GM23338 (cell line): Measurements from ENCODE around the gene FRS2. TPM values are rescaled to one million over a fixed set of nuclear protein-coding genes. Genes with fewer than 3 reads are reported as not detected.

Source experiments
- ATAC-seq: fragments of 200-7000 bp; cut with Tn5 transposase; 3 replicates; pipeline ENCODE4 v1.9.1; 2020
- DNase-seq: peaks from one replicate; pipeline ENCODE4 v3.0.0-alpha.2; 2015; ENCODE audit warnings: low spot score
- H2AFZ ChIP-seq: fragments of 200-600 bp; sonication (generic); 2 replicates; pipeline ENCODE4 v1.8.0; 2016; ENCODE audit warnings: antibody characterized with exemption, mild to moderate bottlenecking, moderate library complexity
- H3F3A ChIP-seq: fragments of 200-600 bp; sonication (generic); replicated peaks from 2 replicates; pipeline ENCODE4 v1.8.0; 2017; ENCODE audit warnings: antibody characterized with exemption, mixed run types, low read depth
- H3K27ac ChIP-seq: fragments of 200-600 bp; sonication (generic); 2 replicates; pipeline ENCODE4 v1.6.1; 2016; ENCODE audit warnings: low read depth
- H3K27me3 ChIP-seq: fragments of 200-600 bp; sonication (generic); 2 replicates; pipeline ENCODE4 v1.8.0; 2016; ENCODE audit warnings: mild to moderate bottlenecking, mixed run types, moderate library complexity; ENCODE audit not compliant: insufficient read depth
- H3K36me3 ChIP-seq: fragments of 200-600 bp; sonication (generic); 2 replicates; pipeline ENCODE4 v1.8.0; 2016; ENCODE audit warnings: mild to moderate bottlenecking; ENCODE audit not compliant: insufficient read depth
- H3K4me1 ChIP-seq: fragments of 200-600 bp; sonication (generic); 2 replicates; pipeline ENCODE4 v1.8.0; 2016; ENCODE audit warnings: mild to moderate bottlenecking, moderate library complexity; ENCODE audit not compliant: insufficient read depth
- H3K4me2 ChIP-seq: fragments of 200-600 bp; sonication (generic); 2 replicates; pipeline ENCODE4 v1.7.1; 2017; ENCODE audit warnings: mixed run types
- H3K4me3 ChIP-seq: fragments of 200-600 bp; sonication (generic); 2 replicates; pipeline ENCODE4 v1.6.1; 2016; ENCODE audit warnings: mixed run types
- H3K79me2 ChIP-seq: fragments of 200-600 bp; sonication (generic); replicated peaks from 2 replicates; pipeline ENCODE4 v1.8.0; 2017; ENCODE audit warnings: mild to moderate bottlenecking; ENCODE audit not compliant: insufficient read depth
- H3K9me2 ChIP-seq: fragments of 200-600 bp; sonication (generic); 2 replicates; pipeline ENCODE4 v1.8.0; 2017; ENCODE audit not compliant: insufficient read depth
- H4K20me1 ChIP-seq: fragments of 200-600 bp; sonication (generic); replicated peaks from 2 replicates; pipeline ENCODE4 v1.8.0; 2017; ENCODE audit warnings: mild to moderate bottlenecking; ENCODE audit not compliant: insufficient read depth
- H3K27ac Mint-ChIP-seq: 2 replicates; pipeline ENCODE4 v1.8.0; 2020; ENCODE audit warnings: inconsistent platforms, mild to moderate bottlenecking, moderate library complexity, mixed read lengths
- H3K27me3 Mint-ChIP-seq: 3 replicates; pipeline ENCODE4 v1.8.0; 2022; ENCODE audit warnings: low read depth, mild to moderate bottlenecking, moderate library complexity, mixed read lengths, inconsistent platforms; ENCODE audit not compliant: insufficient read depth, poor library complexity
- H3K36me3 Mint-ChIP-seq: 3 replicates; pipeline ENCODE4 v1.8.0; 2021; ENCODE audit warnings: low read depth, mild to moderate bottlenecking, inconsistent platforms, moderate library complexity, mixed read lengths
- H3K4me1 Mint-ChIP-seq: 3 replicates; pipeline ENCODE4 v1.8.0; 2020; ENCODE audit warnings: mild to moderate bottlenecking, inconsistent platforms, mixed read lengths
- H3K4me3 Mint-ChIP-seq: 3 replicates; pipeline ENCODE4 v1.8.0; 2021; ENCODE audit warnings: moderate library complexity, mild to moderate bottlenecking, inconsistent platforms, mixed read lengths
- H3K9me3 Mint-ChIP-seq: 3 replicates; pipeline ENCODE4 v1.8.0; 2020; ENCODE audit warnings: moderate library complexity, mild to moderate bottlenecking, inconsistent platforms, mixed read lengths
- CREB1 ChIP-seq: fragments of 250-450 bp; sonication (Bioruptor Pico); IDR thresholded peaks from 2 replicates; pipeline ENCODE4 v1.5.0; 2020; ENCODE audit warnings: low read depth, mild to moderate bottlenecking, moderate library complexity
- EZH2 ChIP-seq: fragments of 200-600 bp; sonication (generic); IDR thresholded peaks from one replicate; pipeline ENCODE4 v1.8.0; 2017; ENCODE audit warnings: antibody characterized with exemption, mild to moderate bottlenecking, low read depth; ENCODE audit not compliant: unreplicated experiment
- EZH2phosphoT487 ChIP-seq: fragments of 200-600 bp; sonication (generic); IDR thresholded peaks from one replicate; pipeline ENCODE4 v1.8.1; 2018; ENCODE audit warnings: antibody characterized with exemption; ENCODE audit not compliant: unreplicated experiment
- JUNB ChIP-seq: IDR thresholded peaks from one replicate; pipeline ENCODE4 v1.6.1; 2016; ENCODE audit warnings: antibody characterized with exemption; ENCODE audit not compliant: unreplicated experiment
- NANOG ChIP-seq: IDR thresholded peaks from 2 replicates; pipeline ENCODE4 v1.6.1; 2016; ENCODE audit warnings: antibody characterized with exemption, borderline replicate concordance
- POLR2AphosphoS5 ChIP-seq: IDR thresholded peaks from 2 replicates; pipeline ENCODE4 v1.6.1; 2016; ENCODE audit warnings: antibody characterized with exemption, low read depth
- STAT1 ChIP-seq: IDR thresholded peaks from one replicate; pipeline ENCODE4 v1.6.1; 2016; ENCODE audit warnings: antibody characterized with exemption; ENCODE audit not compliant: unreplicated experiment
- ZNF331 ChIP-seq: fragments of 250-450 bp; sonication (Bioruptor Pico); IDR thresholded peaks from 2 replicates; pipeline ENCODE4 v1.5.0; 2020; ENCODE audit warnings: low read depth, mild to moderate bottlenecking, moderate library complexity
- polyA plus RNA-seq: library from polyadenylated mRNA; unstranded; fragments of >200 nt; fragmentation: Nextera tagmentation; extraction: Ambion mirVana; gene quantifications from 2 replicates; pipeline ENCODE4 v1.2.1, GENCODE V29; 2016
- total RNA-seq: library from RNA; depleted of rRNA; stranded (reverse); fragments of >200 nt; shearing (Covaris generic); gene quantifications from 2 replicates; pipeline ENCODE4 v1.2.3, GENCODE V29; 2014
- TF ChIP-seq, protein P1 (sequence below): IDR thresholded peaks from 2 replicates; pipeline ENCODE4 v1.6.1; 2016; ENCODE audit warnings: antibody characterized with exemption
- TF ChIP-seq, protein P2 (sequence below), 2 experiments: fragments of 200-600 bp in 1 of 2; sonication (generic) in 1 of 2; conservative IDR thresholded peaks; 2 replicates each; pipeline versions ENCODE4 v1.5.1 to v1.6.1; 2016 to 2017; ENCODE audit warnings: antibody characterized with exemption in 2 of 2, low read depth in 2 of 2, mild to moderate bottlenecking in 2 of 2, moderate library complexity in 1 of 2
- TF ChIP-seq, protein P3 (sequence below): fragments of 250-450 bp; sonication (Bioruptor Pico); IDR thresholded peaks from 2 replicates; pipeline ENCODE4 v1.5.0; 2020; ENCODE audit warnings: mild to moderate bottlenecking, moderate library complexity

Gene FRS2
- total and polyA plus RNA-seq, 2 experiments from 2014 or later, result 34.3 to 45.0 TPM

DNA sequence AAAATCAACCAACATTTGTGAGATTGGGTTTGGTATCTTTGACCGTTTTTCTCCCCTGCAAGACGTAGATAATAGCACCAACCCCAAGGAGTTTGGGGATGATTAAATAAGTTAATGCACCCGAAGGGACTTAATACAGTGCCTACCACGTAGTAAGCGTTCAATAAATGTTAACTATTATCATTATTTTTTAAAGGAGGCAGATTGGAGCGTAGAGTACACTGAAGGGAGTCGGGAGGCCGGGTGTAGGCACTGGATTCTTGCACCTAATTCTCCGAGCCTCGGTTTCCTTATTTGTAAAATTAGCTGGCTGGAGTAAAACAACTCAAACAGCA is 367 bp upstream of the FRS2 start:
- Histone ChIP-seq H3K36me3 (no peaks in the 10 kb centered on the region), H3K79me2 (peaks cover 42% of the 10 kb centered on the region), H3K9me2 (no peaks in the 10 kb centered on the region), H3K4me1 (peaks cover 59% of the 10 kb centered on the region), H3K4me3 (peak overlapping the region; percentile 91), H2AFZ (peak overlapping the region; percentile 68), H3K27ac (peak overlapping the region; percentile 97), H3K4me2 (peak overlapping the region; percentile 89), H3K27me3 (no peaks in the 10 kb centered on the region), H3F3A (0 out of 2 replicates have a peak, but pooled peaks cover 5% of the 10 kb centered on the region), H4K20me1 (peaks cover 13% of the 10 kb centered on the region)
- Mint-ChIP-seq H3K27ac (peak overlapping the region; percentile 76), H3K36me3 (no peaks in the 10 kb centered on the region; the same call in 2 of the 3 replicates), H3K27me3 (peaks cover 3% of the 10 kb centered on the region), H3K9me3 (no peaks in the 10 kb centered on the region), H3K4me1 (peaks cover 62% of the 10 kb centered on the region), H3K4me3 (peak overlapping the region; percentile 95)
- TF ChIP-seq, protein P1, sequence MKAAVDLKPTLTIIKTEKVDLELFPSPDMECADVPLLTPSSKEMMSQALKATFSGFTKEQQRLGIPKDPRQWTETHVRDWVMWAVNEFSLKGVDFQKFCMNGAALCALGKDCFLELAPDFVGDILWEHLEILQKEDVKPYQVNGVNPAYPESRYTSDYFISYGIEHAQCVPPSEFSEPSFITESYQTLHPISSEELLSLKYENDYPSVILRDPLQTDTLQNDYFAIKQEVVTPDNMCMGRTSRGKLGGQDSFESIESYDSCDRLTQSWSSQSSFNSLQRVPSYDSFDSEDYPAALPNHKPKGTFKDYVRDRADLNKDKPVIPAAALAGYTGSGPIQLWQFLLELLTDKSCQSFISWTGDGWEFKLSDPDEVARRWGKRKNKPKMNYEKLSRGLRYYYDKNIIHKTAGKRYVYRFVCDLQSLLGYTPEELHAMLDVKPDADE, result no peak
- TF ChIP-seq CREB1 (CRISPR knock-in tag), result no peak
- no peak for TF ChIP-seq JUNB
- no peak for TF ChIP-seq POLR2AphosphoS5
- TF ChIP-seq EZH2, result no peak
- TF ChIP-seq EZH2phosphoT487, result no peak
- no peak for TF ChIP-seq ZNF331 (CRISPR knock-in tag)
- TF ChIP-seq NANOG, result no peak
- TF ChIP-seq STAT1, result no peak
- TF ChIP-seq, protein P2, sequence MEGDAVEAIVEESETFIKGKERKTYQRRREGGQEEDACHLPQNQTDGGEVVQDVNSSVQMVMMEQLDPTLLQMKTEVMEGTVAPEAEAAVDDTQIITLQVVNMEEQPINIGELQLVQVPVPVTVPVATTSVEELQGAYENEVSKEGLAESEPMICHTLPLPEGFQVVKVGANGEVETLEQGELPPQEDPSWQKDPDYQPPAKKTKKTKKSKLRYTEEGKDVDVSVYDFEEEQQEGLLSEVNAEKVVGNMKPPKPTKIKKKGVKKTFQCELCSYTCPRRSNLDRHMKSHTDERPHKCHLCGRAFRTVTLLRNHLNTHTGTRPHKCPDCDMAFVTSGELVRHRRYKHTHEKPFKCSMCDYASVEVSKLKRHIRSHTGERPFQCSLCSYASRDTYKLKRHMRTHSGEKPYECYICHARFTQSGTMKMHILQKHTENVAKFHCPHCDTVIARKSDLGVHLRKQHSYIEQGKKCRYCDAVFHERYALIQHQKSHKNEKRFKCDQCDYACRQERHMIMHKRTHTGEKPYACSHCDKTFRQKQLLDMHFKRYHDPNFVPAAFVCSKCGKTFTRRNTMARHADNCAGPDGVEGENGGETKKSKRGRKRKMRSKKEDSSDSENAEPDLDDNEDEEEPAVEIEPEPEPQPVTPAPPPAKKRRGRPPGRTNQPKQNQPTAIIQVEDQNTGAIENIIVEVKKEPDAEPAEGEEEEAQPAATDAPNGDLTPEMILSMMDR (conservative IDR thresholded peaks at IDR 0.05; ENCODE audit: low read depth in 2 of 2), result no peak
- TF ChIP-seq, protein P3, sequence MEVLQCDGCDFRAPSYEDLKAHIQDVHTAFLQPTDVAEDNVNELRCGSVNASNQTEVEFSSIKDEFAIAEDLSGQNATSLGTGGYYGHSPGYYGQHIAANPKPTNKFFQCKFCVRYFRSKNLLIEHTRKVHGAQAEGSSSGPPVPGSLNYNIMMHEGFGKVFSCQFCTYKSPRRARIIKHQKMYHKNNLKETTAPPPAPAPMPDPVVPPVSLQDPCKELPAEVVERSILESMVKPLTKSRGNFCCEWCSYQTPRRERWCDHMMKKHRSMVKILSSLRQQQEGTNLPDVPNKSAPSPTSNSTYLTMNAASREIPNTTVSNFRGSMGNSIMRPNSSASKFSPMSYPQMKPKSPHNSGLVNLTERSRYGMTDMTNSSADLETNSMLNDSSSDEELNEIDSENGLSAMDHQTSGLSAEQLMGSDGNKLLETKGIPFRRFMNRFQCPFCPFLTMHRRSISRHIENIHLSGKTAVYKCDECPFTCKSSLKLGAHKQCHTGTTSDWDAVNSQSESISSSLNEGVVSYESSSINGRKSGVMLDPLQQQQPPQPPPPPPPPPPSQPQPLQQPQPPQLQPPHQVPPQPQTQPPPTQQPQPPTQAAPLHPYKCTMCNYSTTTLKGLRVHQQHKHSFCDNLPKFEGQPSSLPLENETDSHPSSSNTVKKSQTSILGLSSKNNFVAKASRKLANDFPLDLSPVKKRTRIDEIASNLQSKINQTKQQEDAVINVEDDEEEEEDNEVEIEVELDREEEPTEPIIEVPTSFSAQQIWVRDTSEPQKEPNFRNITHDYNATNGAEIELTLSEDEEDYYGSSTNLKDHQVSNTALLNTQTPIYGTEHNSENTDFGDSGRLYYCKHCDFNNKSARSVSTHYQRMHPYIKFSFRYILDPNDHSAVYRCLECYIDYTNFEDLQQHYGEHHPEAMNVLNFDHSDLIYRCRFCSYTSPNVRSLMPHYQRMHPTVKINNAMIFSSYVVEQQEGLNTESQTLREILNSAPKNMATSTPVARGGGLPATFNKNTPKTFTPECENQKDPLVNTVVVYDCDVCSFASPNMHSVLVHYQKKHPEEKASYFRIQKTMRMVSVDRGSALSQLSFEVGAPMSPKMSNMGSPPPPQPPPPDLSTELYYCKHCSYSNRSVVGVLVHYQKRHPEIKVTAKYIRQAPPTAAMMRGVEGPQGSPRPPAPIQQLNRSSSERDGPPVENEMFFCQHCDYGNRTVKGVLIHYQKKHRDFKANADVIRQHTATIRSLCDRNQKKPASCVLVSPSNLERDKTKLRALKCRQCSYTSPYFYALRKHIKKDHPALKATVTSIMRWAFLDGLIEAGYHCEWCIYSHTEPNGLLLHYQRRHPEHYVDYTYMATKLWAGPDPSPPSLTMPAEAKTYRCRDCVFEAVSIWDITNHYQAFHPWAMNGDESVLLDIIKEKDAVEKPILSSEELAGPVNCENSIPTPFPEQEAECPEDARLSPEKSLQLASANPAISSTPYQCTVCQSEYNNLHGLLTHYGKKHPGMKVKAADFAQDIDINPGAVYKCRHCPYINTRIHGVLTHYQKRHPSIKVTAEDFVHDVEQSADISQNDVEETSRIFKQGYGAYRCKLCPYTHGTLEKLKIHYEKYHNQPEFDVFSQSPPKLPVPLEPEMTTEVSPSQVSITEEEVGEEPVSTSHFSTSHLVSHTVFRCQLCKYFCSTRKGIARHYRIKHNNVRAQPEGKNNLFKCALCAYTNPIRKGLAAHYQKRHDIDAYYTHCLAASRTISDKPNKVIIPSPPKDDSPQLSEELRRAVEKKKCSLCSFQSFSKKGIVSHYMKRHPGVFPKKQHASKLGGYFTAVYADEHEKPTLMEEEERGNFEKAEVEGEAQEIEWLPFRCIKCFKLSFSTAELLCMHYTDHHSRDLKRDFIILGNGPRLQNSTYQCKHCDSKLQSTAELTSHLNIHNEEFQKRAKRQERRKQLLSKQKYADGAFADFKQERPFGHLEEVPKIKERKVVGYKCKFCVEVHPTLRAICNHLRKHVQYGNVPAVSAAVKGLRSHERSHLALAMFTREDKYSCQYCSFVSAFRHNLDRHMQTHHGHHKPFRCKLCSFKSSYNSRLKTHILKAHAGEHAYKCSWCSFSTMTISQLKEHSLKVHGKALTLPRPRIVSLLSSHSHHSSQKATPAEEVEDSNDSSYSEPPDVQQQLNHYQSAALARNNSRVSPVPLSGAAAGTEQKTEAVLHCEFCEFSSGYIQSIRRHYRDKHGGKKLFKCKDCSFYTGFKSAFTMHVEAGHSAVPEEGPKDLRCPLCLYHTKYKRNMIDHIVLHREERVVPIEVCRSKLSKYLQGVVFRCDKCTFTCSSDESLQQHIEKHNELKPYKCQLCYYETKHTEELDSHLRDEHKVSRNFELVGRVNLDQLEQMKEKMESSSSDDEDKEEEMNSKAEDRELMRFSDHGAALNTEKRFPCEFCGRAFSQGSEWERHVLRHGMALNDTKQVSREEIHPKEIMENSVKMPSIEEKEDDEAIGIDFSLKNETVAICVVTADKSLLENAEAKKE (CRISPR knock-in tag), result no peak
- ATAC-seq (no peak), DNase-seq (no peak)
